D721Med (cell line): Measurements from ENCODE around the gene C3orf33.
"Not testable (repeated sequence)": the region's sequence is repeated elsewhere in the genome, so short reads cannot be mapped to it uniquely, and the experiment has no call there.

Experiments used
- DNase-seq: peaks from one replicate; pipeline ENCODE4 v3.0.0; 2011; ENCODE audit warnings: low spot score; ENCODE audit not compliant: insufficient read length
- FAIRE-seq: peaks from 2 replicates; lab custom pipeline; 2011; peaks lifted over from hg19 to GRCh38; lab: Jason Lieb, UNC
- CTCF ChIP-seq: IDR thresholded peaks from 2 replicates; pipeline ENCODE4 v1.5.1; 2012; ENCODE audit warnings: mild to moderate bottlenecking, control low read depth; ENCODE audit not compliant: insufficient read depth; ENCODE audit errors: missing control alignments

The C3orf33 gene, protein sequence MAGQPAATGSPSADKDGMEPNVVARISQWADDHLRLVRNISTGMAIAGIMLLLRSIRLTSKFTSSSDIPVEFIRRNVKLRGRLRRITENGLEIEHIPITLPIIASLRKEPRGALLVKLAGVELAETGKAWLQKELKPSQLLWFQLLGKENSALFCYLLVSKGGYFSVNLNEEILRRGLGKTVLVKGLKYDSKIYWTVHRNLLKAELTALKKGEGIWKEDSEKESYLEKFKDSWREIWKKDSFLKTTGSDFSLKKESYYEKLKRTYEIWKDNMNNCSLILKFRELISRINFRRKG

DNA sequence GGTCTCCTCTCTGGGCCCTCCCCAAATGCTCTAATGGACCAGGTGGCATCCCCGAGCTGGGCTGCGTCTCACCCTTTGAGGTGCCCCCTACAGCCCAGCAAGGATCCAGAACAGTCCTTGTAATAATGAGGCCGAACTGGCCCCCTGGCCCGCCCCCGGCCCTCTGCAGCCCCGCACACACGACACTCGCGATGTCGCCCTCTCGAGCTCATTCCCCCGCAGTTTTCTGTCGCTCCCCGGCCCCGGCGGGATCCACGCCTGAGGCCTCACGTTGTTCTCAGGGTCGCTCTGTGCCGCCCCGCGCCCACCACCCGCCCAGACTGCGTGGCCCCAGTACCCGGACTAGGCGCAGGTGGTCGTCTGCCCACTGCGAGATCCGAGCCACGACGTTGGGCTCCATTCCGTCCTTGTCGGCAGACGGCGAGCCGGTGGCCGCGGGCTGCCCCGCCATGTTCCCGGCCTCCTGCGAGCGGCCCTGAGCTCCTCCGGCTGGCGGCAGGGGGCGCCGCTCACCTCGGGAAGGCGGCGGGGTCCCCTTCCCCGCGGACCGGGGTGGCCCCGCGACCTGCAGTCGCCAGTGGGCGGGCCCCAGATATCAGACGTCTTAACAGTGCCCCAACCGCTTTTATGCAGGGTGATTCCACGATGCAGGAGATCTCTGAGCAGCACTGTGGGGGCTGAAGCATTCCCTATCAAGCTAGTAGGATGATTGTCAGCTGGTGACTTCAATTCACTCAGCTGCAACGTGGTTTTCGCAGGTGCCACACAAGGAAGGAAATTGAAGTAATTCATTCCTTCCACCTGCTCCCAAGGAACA, at the start of gene C3orf33:
Gene C3orf33 (minus strand): TSS at position 477 of the 817 bp plus-strand sequence. CDS start 26 bp downstream, at position 451.
- DNase-seq = peak; percentile 71
- peak; percentile 68 for TF ChIP-seq CTCF
- FAIRE-seq = no peak

GRCh38 chr3:155854141-155854940, 48.3 kb upstream of the C3orf33 start, which contains the start of gene SLC33A1:
TSS of gene SLC33A1 (minus strand) at chr3:155854427. CDS start at chr3:155853997, 430 bp downstream.
- TF ChIP-seq CTCF = no peak
- FAIRE-seq = no peak
- DNase-seq = peak; percentile 94

DNA sequence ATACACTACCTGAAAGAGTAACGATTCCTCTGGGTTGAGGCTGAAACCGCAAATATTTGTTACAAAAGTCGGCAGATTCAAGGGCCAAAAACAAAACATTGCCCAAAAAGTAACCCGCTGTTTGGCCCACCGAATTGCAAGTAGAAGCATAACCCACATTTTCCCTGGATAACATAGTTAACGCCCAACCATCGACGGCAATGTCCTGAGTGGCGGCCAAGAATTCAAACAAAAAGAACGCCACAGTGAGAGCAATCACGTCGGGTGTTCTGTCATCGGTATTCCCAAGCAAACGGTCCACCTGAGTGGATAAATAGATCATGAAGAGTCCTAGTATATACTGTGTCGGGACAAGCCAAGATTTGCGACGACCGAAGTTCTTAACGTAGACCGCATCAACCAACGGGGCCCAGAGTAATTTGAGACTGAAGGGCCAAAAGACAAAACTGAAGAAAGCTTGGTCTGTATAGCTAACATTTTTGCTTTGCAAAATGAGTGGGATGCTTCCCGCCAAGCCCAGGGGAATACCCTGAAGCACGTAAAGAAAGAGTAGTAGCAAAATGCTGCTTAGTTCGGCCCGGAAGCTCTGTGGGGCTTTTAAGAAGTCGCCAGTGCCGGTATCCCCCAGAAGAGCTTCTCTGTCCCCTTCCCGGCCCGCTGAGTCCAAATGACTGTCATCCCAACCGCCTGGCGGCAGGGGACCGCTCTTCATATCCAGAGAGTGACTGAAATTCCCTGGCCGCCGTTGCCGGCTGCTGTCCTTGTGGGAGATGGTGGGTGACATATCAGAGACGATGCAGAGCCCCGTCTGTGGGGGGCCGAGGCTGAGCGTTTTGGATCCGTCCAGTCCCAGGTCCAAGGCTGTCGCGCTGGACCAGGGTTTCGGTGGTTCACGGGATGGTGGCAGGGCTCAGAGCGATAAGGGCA, 47.4 kb upstream of the C3orf33 start:
- no peak for TF ChIP-seq CTCF
- FAIRE-seq (no peak), DNase-seq (no peak)

DNA sequence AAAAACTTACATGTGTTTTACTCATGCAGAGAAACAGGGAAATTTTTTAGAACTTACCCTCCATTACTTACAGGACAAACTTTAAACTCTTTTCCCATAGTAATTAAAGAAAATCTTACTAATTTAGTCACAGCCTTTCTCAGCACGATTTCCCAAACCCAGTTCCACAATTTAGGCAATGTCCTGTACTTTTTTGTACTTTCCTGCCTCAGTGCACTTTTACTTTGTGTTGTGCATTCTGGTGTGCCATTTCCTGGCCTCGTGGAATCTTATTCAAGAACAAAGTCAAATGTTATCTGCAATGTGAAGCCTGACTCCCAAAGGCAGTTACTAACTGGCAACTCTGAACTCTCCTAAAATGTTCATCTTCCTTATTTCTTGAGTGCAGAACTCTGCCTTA, 46.3 kb upstream of the C3orf33 start:
- FAIRE-seq (no peak), DNase-seq (no peak)
- TF ChIP-seq CTCF = no peak

DNA sequence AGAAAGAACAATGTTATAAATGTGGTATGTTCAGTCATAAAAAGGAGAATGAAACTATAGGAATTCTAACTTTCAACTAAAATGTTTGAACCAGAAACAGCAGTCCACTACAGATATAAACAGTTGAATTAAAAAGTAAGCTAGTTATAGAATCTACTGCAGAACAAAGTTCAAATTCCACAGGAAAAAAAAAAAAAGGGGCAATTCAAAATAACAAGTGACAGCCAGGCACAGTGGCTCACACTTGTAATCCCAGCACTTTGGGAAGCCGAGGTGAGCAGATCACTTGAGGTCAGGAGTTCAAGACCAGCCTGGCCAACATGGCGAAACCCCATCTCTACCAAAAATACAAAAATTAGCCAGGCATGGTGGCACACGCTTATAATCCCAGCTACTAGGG, 43.3 kb upstream of the C3orf33 start:
- DNase-seq, FAIRE-seq: not testable (repeated sequence)

DNA sequence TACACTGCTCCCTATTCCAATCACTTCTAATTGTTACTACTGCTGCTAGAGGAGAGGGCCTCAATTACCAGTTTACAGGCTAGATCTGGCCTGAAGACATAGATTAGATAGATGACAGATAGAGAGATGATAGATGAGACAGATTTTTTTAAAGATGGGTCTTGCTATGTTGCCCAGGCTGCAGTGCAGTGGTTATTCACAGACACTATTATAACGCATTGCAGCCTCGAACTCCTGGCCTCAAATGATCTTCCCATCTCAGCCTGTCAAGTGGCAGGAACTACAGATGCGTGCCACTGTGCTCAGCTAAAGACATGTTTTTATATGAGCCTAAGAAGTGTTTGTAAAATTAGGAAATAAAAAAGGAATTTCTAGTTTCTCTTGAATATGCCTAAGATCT, 41.9 kb upstream of the C3orf33 start:
- no peak for FAIRE-seq
- no peak for DNase-seq
- no peak for TF ChIP-seq CTCF
